HG03196 (cell line): Measurements from ENCODE around the gene PRAME.
"Not testable (repeated sequence)": the region's sequence is repeated elsewhere in the genome, so short reads cannot be mapped to it uniquely, and the experiment has no call there.

ENCODE experiments used
- ATAC-seq: cut with Tn5 transposase; IDR thresholded peaks from one replicate; pipeline ENCODE4 v1.9.1; 2021; ENCODE audit not compliant: unreplicated experiment

PRAME gene

DNA sequence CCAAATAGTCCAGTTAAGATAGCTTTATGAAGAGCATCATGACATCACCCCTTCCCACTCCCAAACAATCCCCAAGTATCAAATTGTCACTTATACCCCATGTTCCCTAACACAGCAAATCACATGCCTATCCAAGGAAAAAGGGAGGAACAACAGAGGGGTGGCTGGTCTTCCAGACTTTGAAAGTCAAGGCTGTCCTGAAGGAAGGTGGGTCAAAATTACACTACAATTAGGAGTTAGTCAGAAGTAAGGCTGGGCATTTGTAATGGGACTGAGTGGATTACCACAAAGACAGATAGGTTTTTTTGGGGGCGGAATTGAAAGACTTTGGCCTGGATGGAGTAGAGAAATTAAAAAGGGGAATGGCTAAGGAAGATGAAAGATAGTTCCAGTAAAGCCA, 5.9 kb downstream of the PRAME start:
- no peak for ATAC-seq

DNA sequence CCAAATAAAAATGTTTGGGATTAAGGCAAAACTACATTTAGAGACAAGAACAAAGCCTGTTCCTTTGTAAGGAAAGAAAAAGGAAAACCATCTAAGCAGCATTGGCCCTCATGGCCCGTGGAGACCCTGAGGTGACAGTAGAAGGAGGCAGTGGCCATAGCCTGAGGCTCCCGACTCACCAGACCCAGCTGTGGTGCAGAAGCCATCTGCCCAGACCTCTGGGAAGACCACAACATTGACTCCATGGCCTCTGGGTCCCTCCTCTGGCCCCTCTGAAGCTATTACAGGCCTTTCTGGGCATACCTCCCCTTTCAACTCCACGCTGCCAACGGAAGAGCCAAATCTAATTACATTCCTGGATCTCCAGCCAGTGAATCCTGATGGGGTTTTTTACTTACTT, 6.4 kb downstream of the PRAME start:
- no peak for ATAC-seq

DNA sequence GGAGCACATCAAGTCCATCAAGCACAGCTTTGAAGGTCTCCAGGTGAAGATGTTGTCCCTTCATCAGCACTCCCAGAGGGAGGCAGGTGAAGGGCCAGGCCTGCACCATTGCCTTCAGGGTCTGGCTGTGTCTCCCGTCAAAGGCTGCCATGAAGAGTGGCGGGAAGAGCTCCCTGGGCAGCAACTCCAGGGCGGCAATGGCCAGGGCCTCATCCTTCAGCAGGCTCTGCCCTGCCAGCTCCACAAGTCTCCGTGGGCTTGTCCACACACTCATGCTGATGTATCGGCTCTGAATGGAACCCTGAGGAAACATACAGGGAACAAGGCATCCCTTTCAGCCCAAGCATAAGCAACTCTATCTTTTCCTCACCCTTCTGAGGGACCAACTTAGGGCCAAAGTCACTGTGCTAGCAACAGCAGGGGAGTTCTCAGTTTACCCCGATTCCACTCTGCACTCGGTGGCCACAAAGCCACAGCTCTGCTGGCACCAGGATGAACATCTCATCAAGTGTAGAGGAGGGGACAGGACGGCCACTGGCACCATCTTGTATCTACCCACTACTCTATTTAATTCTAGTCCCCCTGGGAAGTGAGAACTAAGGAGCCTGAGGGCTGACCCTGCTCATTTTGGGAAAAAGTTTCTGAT, 8.2 kb downstream of the PRAME start:
- no peak for ATAC-seq

DNA sequence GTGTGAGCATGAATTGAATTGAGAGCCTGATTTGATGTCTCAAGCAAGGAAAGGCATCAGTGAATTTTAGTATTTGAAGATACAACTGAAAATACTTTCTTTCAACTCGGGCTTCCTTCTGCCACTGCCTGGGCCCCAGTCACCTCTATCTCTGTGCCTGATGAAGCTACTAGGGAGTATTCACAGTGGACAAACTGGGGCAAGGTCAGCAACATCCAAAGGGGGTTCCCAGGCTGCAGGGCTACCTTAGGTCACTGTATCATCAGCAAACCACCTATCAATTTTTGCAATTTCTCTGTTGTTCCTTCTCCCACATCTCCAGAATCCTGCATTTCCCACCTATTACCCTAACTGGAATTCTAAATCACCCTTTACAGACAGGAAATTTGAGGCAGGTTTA, 10.2 kb downstream of the PRAME start:
- no peak for ATAC-seq

DNA sequence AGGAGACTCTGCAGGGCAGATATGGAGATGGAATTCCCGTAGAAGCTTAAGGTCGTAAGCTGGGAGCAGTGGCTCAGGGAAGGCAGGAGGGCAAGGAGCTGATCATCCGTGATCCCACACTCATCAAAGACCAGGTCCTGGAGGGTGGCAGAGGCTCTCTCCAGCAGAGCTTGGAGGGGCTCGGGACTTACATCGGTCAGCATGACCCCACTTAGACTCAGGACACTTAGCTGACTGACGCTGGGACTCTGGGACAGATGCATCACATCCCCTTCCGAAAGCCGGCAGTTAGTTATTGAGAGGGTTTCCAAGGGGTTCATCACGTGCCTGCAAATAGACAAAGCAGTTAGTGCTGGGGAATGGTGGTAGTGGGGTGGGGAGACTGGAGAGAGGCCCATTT, 10.7 kb downstream of the PRAME start:
- ATAC-seq, result no peak

DNA sequence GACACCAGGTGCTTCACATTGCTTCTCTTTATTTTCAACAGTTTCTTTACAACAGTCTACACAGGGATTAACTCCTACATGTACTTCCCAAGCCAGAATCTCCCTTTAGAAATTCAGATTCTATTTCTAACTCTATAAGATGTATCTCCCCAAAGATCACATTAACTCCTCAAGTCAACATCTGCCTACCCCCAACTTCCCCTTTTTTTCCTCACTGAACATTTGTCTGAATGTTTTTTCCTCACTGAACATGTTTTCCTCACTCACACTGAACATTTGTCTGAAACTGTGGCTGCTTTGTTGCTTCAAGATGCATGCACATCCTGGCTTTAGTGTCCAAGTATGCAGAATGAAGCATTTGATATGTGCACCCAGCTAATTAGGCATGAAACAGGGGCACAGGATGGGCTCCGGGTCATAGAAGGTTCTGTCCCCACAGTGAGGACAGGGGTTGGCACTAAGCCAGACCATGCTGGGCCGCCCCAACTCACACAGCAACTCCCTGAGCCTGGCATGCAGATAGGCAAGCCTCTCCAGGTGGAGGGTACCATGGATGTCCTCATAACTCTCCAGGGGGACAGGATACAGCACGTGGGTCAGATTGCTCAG, 11.3 kb downstream of the PRAME start:
- ATAC-seq, result no peak

DNA sequence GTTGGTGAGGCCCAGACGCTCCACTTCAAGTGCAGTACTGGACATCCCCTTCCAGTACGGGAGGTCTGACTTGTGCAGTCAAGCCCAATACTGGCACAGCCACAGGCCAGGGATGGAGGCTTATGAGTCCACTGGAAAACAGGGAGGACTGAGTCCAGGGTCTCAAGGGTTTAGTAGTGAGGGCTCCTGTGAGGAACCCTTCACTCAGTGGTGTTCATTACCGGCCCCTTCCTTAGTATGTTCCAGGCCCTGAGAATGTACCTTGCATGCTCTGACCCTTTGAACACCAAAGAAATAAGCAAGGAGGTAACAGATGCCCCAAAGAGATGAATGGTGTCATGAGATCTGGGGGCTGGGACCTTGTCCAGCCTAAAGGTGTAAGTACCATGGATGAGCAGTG, 11.8 kb downstream of the PRAME start:
- no peak for ATAC-seq

DNA sequence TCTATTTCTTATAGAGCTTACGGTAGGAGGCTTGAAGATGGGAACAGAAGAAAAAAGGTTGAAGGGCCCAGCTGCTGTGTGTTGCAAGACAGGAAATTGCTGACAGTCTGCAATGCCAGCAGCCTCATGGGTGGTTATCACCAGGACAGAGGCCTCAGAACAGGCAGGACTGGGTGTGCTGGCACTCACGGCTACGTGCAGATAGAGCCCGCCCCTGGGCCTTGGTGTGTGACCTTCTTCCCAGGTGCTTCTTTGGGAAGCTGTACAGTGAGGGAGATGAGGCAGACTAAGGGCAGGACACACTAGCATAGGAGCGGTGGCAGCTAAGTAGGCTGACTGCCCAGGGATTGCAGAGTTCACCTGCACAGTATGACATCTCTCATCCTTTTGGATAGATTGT, 12.6 kb downstream of the PRAME start:
- ATAC-seq, result no peak

DNA sequence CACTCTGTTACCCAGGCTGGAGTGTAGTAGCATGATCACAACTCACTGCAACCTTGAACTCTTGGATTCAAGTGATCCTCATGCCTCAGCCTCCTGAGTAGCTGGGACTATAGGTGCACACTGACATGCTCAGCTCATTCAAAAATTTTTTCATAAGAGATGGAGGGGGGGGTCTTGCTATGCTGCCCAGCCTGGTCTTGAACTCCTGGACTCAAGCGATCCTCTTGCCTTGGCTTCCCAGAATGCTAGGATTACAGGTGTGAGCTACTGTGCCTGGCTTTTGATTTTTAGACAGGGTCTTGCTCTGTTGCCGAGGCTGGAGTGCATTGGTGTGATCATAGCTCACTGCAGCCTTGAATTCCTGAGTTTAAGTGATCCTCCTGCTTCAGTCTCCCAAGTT, 14.0 kb downstream of the PRAME start:
- ATAC-seq, result no peak

DNA sequence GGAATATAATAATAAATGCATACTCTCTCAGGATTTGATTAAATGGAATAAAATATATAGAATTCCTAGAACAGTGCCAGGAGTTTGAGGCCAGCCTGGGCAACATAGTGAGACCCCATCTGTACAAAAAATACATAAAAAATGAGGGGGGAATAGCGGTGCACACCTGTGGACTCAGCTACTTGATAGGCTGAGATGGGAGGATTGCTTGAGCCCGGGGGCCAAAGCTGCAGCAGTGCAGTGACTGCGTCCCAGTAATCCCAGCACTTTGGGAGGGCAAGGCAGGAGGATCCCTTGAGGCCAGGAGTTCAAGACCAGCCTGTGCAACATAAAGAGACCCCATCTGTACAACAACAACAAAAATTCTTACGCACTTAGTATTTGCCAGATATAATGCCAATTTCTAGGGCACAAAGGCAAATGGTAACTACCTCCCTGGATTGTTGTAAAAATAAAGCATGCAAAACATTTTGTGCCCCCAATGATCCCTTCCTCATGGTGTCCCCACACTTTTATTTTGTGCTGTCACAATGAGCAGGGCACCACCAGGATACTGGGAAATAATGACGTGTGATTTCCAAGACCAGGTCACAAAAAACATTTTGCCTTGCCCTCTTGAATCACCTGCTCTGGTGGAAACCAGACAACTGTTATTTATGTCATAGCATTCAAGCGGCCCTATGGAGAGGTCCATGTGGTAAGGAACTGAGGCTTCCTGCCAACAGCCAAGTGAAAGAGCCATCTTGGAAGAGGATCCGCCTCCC, 20.7 kb downstream of the PRAME start:
- no peak for ATAC-seq

DNA sequence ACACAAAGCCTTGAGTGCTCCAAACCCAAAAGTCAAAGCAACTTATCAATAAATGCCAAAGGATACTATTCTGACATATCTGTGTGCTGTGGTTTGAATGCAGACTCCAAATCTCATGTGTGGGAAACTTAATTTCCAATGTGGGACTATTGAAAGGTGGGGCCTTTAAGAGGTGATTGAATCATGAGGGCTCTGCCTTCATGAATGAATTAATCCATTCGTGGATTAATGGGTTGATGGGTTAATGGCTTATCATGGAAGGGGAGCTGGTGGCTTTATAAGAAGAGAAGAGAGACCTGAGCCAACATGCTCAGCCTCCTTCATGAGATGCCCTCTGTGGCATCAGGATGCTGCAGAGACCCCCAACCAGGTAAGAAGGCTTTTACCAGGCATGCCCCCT, 22.1 kb downstream of the PRAME start:
- no peak for ATAC-seq

DNA sequence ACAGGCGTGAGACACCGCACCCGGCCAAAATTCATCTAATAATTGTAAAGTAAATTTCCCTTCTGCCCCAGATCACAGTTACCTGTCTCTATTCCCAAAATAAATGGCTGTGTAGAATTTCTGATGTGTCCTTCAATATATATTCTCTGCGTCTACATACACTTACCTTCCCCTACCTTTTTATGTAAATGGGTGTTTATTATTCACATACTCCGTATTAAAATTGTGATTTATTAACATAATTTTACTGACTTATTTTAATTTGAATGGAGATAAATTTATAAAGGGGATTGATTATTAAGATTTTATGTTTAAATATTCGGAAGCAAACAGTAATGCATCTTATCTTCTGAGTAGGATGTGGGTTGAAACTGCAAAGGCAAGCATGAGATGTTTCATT, 22.6 kb downstream of the PRAME start:
- no peak for ATAC-seq

DNA sequence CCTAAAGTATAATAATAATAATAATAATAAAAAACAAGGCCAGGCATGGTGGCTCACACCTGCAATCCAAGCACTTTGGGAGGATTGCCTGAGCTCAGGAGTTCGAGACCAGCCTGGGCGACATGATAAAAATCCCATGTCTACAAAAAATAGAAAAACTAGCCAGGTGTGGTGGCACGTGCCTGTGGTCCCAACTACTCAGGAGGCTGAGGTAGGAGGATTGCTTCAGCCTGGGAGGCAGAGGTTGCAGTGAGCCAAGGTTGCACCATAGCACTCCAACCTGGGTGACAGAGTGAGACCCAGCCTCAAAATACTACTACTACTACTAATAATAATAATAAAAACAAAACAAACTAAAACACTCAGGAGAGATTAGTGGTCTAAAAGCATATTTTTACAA, 23.4 kb downstream of the PRAME start:
- ATAC-seq, result no peak

DNA sequence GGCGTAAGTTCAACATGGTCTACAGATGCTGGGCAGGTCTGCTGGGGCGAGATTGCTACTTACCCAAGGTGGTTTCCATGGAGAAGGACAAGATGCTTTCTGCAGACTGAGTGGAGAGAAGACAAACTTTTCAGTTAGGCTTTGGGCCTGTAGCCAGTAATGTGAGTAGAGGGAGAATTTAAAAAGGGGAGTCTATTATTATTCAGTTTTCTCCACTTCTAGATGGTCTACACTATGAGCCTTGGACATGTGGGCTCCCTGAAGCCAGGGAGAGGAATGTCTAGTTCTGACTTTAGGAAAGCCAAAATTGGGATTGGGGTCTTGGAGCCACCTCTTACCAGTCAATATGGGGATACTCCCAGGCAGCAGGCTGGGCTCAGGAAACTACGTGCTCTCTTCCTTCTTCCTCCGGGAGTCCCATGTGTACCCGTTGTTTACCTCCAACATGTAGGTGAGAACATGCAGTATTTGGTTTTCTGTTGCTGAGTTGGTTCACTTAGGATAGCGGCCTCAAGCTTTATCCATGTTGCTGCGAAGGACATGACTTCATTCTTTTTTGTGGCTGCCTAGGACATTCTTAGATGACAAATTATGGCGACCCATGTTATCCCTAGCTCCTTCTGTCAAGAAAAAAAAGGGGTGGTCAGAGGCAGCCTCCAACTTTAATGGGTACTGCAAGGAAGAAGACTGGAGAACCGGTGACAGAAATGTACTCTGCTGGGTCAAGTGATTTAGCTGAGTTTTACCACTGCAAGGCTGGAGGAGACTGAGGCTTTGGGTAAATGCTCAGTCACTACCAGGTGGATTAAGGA, 24.3 kb downstream of the PRAME start:
- no peak for ATAC-seq

DNA sequence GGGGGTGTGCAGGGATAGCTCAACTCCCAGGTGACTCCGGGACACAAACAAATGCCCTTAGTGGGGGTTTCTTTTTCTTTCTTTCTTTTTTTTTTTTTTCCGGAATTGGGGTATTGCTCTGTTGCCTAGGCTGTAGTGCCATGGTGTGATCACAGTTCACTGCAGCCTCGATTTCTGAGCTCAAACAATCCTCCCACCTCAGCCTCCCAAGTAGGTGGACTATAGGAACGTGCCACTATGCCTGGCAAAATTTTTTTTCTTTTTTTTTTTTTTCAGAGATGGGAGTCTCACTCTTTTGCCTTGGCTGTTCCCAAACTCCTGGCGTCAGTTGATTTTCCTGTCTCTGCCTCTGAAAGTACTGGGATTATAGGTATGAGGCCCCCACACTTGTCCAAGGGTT, 25.2 kb downstream of the PRAME start:
- no peak for ATAC-seq

DNA sequence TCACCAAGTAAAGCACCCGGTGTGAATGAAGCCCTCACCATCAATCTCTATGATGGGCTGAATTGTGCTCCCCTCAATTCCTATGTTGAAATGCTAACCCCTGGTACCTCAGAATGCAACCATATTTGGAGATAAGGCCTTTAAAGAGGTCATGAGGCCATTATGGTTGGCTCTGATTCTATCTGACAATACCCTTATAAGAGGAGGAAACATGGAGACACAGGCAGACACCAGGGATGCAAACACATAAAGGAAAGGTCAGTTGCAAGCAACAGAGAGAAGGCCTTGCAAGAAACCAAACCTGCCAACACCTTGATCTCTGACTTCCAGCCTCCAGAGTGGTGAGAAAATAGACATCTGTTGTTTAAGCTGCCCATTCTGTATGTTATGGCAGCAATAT, 25.6 kb downstream of the PRAME start:
- no peak for ATAC-seq

DNA sequence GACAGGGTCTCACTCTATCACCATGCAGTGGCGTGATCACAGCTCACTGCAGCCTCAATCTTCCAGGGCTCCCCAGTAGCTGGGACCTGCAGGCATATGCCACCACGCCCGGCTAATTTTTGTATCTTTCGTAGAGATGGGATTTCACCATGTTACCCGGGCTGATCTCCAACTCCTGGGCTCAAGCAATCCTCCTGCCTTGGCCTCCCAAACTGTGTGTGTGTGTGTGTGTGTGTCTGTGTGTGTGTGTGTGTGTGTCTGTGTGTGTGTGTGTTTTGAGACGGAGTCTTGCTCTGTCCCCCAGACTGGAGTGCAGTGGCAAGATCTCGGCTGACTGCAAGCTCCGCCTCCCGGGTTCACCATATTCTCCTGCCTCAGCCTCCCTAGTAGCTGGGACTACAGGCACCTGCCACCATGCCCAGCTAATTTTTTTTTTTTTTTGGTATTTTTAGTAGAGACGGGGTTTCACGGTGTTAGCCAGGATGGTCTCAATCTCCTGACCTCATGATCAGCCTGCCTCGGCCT, 26.5 kb downstream of the PRAME start:
- ATAC-seq, result not testable (repeated sequence)

DNA sequence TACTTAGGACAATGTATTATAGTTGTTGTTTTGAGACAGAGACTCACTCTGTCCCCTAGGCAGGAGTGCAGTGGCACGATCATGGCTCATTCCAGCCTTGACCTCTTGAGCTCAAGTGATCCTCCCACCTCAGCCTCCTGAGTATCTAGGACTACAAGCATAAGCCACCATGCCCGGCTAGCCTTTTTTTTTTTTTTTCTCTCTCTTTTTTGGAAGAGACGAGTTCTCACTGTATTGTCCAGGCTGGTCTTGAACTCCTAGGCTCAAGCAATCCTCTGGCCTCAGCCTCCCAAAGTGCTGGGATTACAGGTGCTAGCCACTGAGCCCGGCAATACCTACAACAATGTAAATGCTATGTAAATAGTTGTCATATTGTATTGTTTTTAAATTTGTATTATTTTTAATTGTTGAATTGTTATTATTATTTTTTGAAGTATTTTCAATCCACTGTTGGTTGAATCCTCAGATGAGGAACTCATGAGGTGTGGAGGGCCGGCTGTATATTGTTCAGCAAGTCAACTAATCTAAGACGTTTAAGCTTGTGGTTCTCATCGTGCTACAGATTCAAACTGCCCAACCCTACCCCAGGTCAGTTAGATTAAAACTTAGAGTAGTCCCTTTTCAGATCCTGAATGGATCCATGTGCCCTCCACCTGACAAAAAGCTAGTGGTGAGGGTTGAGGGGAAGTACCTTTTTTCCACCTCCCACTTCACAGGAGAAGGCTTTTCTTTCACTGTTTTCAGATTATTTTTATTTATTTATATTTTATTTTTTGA, 27.1 kb downstream of the PRAME start:
- ATAC-seq, result no peak

DNA sequence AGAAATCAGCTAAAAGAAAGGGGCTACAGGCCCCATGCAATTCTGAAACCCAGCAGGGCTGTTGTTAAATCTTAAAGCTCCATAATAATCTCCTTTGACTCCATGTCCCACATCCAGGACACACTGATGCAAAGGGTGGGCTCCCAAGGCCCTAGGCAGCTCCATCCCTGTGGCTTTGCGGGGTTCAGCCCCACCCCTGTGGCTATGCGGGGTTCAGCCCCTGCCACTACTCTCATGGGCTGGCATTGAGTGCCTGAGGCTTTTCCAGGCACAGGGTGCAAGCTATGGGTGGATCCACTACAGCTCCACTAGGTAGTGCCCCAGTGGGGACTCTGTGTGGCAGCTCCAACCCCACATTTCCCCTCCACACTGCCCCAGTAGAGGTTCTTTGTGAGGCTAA, 30.3 kb downstream of the PRAME start:
- no peak for ATAC-seq

DNA sequence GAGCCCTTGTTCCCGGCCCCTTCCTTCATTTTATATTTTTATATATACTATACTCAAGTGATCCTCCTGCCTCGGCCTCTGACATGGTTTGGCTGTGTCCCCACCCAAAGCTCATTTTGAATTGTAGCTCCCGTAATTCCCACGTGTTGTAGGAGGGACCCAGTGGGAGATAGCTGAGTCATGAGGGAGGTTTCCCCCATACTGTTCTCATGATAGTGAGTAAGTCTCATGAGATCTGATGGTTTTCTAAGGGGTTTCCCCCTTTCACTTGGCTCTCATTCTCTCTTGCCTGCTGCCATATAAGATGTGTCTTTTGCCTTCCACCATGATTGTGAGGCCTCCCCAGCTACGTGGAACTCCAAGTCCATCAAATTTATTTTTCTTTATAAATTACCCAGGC, 31.8 kb downstream of the PRAME start:
- no peak for ATAC-seq
